GM21447 (cell line): ENCODE measurements around the gene SOS2.
"Not testable (repeated sequence)": the region's sequence is repeated elsewhere in the genome, so short reads cannot be mapped to it uniquely, and the experiment has no call there.

Experiments used
- ATAC-seq: cut with Tn5 transposase; IDR thresholded peaks from one replicate; pipeline ENCODE4 v1.9.1; 2021; ENCODE audit not compliant: unreplicated experiment

Gene SOS2

DNA sequence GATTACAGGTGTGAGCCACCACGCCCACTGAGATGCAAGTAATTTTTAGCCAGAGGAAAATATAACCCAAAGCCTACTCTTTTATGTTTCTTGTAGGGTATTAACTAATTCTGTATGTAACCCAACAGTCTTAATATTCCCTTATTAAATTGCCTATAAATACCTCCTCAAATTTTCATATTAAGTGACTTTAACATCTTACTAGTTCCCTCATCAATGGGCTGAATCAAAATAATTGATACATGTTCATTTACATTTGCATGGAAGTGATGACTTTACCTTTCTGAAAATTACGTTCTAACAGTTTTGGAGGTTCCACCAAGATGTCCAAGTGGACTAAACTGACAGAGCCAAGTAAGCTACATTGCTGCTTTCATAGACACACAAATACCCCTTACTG, 3.1 kb downstream of the SOS2 start:
- no peak for ATAC-seq

DNA sequence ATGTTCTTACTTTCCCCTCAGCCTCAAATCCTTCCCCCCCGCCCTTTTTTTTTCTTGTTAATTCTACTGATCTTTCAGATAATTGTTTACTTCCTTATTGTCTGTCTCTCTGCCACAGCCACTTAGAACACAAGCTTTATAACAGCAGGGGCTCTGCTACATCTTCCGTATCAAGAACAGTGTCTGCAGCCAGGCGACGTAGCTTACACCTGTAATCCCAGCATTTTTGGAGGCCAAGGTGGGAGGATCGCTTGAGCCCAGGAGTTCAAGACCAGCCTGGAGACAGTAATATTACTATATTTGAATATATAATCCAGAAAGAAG, 5.4 kb downstream of the SOS2 start:
- ATAC-seq = no peak

GRCh38 chr14:50225067-50225973, 6.1 kb downstream of the SOS2 start:
- no peak for ATAC-seq

- ATAC-seq = no peak
Measured at GRCh38 chr14:50222055-50222613, 9.2 kb downstream of the SOS2 start.

DNA sequence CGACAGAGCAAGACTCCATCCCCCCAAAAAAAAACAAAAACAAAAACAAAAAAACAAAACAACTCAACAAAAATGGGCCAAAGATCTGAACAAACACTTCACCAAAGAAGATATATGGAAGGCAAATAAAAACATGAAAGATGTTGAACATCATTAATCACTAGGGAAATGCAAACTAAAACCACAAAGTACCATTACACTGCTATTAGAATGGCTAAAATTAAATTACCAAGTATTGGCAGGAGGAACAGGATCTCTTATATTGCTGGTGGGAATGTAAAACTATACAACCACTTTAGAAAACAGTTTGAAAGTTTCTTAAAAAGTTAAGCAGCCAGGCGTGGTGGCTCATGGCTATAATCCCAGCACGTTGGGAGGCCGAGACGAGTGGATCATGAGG, 12.9 kb downstream of the SOS2 start:
- no peak for ATAC-seq

- no peak for ATAC-seq
Measured at GRCh38 chr14:50215416-50215815, 16.0 kb downstream of the SOS2 start.

GRCh38 chr14:50213795-50214194, 17.6 kb downstream of the SOS2 start:
- ATAC-seq = no peak

DNA sequence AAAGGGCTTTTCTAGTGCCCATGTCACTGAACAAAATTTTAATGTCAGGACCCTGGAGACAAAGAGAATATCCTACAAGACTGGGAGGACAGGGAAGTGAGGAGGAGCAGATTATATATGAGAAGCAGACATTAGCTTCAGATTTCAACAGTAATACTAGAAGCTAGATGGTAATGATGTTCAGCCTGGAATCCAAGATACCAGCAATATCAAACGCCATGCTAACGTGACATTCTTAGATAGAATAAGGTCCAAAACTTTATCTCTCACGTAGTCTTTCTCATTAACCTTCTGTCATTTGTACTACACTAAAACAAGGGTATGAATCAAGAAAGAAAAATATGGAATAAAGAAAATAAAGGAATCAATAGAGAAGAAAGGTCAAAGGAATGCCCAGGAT, 18.7 kb downstream of the SOS2 start:
- no peak for ATAC-seq

- ATAC-seq = no peak
Measured at GRCh38 chr14:50210074-50210473, 21.3 kb downstream of the SOS2 start.

DNA sequence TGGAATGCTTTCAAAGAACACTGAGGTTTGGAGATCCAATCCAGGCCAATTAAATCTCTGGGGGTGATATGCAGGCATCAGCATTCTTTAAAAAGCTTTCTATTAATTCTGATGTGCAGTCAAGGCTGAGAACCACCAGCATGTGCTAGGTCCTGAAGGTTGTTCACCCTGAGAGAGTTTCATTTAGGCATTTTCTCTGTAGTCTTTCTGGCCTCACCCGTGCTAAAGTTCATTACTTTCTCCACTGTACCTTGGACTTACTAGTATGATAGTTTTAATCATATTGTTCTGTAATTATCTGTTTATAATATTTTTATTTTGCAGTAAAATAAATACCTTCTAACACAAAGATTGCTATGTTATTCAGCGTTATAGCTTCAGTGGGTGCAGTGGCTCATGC, 32.9 kb downstream of the SOS2 start:
- no peak for ATAC-seq

- no peak for ATAC-seq
Measured at GRCh38 chr14:50191499-50191898, 39.9 kb downstream of the SOS2 start.

- ATAC-seq = no peak
Measured at GRCh38 chr14:50186107-50186506, 45.3 kb downstream of the SOS2 start.

DNA sequence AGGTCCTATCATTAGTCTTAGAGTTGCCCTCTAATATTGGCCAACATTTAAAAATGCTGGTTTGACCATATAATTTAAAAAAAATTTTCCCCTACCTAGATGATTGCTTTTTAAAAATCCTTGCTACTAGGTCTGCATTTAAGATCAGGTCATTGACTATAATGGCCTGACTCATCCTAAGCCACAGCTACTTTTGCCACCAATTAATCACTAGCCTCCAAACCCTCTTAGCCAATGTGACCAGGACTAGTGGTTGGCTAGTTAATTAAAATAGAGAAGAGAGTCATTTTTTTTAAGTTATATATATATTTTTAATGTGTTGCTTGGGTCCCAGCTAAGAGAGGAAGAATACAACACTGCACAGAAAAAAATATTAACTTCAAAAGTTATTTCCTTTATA, 57.5 kb downstream of the SOS2 start:
- ATAC-seq = no peak

- ATAC-seq = no peak
Measured at GRCh38 chr14:50171895-50172294, 59.5 kb downstream of the SOS2 start.

DNA sequence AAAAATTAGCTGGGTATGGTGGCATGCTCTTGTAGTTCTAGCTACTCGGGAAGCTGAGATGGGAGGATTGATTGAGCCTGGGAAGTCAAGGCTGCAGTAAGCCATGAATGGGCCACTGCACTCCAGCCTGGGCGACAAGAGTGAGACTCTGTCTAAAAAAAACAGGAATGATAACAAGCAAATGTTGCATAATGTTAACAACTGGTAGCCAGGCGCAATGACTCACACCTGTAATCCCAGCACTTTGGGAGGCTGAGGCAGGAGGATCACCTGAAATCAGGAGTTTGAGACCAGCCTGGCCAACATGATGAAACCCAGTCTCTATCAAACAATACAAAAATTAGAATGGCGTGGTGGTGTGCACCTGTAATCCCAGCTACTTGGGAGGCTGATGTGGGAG, 64.0 kb downstream of the SOS2 start:
- not testable (repeated sequence) for ATAC-seq

- no peak for ATAC-seq
Measured at GRCh38 chr14:50156111-50156510, 75.3 kb downstream of the SOS2 start.

DNA sequence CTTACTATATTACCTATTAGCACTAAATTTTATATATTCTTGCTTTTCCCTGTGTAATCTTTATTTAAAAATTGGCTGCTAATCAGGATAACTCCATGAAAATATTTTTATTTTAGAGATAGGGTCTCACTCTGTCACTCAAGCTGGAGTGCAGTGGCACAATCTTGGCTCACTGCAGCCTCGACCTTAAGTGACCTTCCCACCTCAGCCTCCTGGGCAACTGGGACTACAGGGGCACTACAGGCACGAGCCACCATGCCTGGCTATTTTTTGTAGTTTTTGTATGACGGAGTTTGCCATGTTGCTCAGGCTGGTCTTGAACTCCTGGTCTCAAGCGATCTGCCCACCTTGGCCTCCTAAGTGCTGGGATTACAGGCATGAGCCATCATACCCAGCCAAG, 82.6 kb downstream of the SOS2 start:
- no peak for ATAC-seq

DNA sequence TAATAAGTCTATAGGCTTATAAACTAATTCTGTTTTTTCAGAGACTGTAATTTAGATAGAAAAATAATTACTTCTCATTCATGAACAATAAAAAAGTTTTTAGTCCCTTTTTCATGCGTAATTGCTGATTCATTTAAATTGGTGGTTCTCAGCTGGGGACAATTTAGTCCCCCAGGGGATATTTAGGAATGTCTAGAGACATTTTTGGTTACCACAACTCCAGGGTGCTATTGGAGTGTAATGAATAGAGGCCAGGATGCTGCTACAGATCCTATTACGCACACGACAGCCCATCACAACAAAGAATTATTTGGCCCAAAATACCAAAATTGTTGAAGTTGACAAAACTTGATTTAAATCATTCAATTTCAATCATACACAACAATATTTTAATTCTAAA, 92.2 kb downstream of the SOS2 start:
- no peak for ATAC-seq

- ATAC-seq = no peak
Measured at GRCh38 chr14:50127802-50128201, 103.6 kb downstream of the SOS2 start.

DNA sequence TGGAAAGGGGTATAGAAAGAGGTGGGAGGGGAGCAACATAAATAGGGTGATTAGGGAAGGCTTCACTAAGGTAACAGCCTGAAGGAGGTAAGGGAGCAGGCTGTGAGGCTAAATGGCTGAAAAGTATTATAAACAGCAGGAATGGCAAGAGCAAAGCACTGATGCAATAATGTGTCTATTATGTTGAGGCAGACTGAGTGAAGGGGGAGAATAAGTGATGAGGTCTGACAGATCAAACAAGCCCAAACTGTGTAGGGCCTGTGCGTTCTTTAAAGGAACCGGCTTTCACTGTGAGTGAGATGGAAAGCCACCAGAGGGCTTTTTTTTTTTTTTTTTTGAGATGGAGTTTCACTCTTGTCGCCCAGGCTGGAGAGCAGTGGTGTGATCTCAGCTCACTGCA, 108.3 kb downstream of the SOS2 start:
- ATAC-seq = no peak

DNA sequence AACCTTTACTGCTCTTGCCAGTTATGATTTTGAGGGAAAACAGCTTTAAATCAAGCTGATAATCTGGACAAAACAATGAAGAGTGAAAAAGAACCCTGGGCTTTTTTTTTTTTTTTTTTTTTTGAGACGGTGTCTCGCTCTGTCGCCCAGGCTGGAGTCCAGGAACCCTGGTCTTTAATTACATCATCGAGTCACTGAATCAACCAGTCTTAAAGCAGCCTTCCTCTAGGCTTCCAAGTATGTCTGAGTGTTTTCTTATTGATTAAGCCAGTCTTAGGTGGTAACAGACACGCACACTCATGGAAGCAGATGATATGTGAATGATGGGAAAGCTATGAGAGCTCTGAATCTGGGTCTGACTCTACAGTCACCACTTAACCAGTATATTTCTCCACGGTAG, 109.1 kb downstream of the SOS2 start:
- ATAC-seq = no peak

DNA sequence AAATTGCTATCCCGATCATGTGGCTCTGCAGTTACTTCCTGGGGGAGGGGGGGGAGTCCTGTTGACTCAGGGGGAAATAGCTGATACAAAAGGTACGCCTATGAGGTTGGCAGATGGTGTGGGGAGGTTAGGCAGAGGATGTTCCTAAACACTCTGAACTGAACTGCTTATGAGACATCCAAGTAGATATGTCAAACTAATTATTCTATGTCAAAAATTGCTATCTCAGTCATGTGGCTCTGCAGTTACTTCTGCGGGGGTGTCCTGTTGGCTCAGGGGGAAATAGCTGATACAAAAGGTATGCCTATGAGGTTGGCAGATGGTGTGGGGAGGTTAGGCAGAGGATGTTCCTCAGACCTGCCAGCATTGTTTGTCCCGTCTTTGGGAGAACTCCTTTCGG, 109.9 kb downstream of the SOS2 start:
- ATAC-seq = no peak

DNA sequence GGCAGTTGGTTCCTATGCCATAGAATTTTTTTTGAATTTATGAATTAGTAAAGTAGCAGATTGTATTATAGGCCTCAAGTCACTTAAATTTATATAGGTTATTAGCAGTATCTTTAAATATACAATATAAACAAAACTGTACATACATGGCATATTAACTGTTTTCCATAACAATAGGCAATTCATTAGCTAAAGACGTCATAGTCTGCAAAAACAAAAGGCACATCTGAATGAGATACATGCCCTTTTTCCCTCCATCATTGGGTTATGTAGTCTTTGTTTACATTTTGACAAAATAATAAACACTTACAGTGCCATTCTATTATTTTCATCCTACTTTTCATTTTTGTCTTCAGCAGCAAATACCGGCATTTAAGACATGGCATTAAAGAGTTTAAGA, 113.9 kb downstream of the SOS2 start:
- ATAC-seq = no peak
